CD4-positive, CD25-positive, alpha-beta regulatory T cell (primary cell): ENCODE results near the gene C2orf74. TPM values are rescaled to one million over a fixed set of nuclear protein-coding genes. Genes with fewer than 3 reads are reported as not detected.
"Not testable (repeated sequence)": the region's sequence is repeated elsewhere in the genome, so short reads cannot be mapped to it uniquely, and the experiment has no call there.

Experiments used
- ATAC-seq, 2 donors: fragments of 150-1000 bp; cut with Tn5 transposase; one replicate each; pipeline ENCODE4 v1.10.0; 2021; ENCODE audit warnings: low read depth in 2 of 2, moderate number of reproducible peaks in 2 of 2, moderate library complexity in 1 of 2
- DNase-seq, 3 donors: peaks; one replicate each; pipeline versions ENCODE4 v3.0.0 to v3.0.0-alpha.2; 2012 to 2022; ENCODE audit warnings: mixed read lengths in 1 of 3
- H3K27ac ChIP-seq: one replicate; pipeline ENCODE4 v1.7.0; 2013; ENCODE audit warnings: mild to moderate bottlenecking, low read length; ENCODE audit not compliant: insufficient read depth, poor library complexity, severe bottlenecking
- H3K27me3 ChIP-seq: one replicate; pipeline ENCODE4 v1.7.0; 2013; ENCODE audit warnings: low read length; ENCODE audit not compliant: control insufficient read depth, insufficient read depth
- H3K36me3 ChIP-seq: one replicate; pipeline ENCODE4 v1.7.0; 2013; ENCODE audit warnings: mild to moderate bottlenecking, low read length, moderate library complexity; ENCODE audit not compliant: control insufficient read depth, insufficient read depth
- H3K4me1 ChIP-seq: 2 replicates; pipeline ENCODE4 v1.7.0; 2013; ENCODE audit warnings: mild to moderate bottlenecking, low read length; ENCODE audit not compliant: insufficient read depth, control insufficient read depth, poor library complexity, severe bottlenecking
- H3K4me3 ChIP-seq: one replicate; pipeline ENCODE4 v1.7.0; 2013; ENCODE audit warnings: low read depth, mild to moderate bottlenecking, low read length, moderate library complexity
- H3K9me3 ChIP-seq, 2 experiments: 1 replicate in 1 of 2; 2 replicates in 1 of 2; pipeline ENCODE4 v1.7.0; 2013; ENCODE audit warnings: low read length in 2 of 2, mild to moderate bottlenecking in 1 of 2, moderate library complexity in 1 of 2; ENCODE audit not compliant: control insufficient read depth in 2 of 2
- H3K27ac Mint-ChIP-seq, 3 donors: one replicate each; pipeline ENCODE4 v1.8.0; 2020 to 2022; ENCODE audit warnings: mild to moderate bottlenecking in 3 of 3, mixed read lengths in 3 of 3, moderate library complexity in 2 of 3
- H3K27me3 Mint-ChIP-seq: one replicate; pipeline ENCODE4 v1.8.0; 2022; ENCODE audit warnings: mild to moderate bottlenecking, mixed read lengths
- H3K36me3 Mint-ChIP-seq: one replicate; pipeline ENCODE4 v1.8.0; 2020; ENCODE audit warnings: mixed read lengths
- H3K4me1 Mint-ChIP-seq, 4 donors: one replicate each; pipeline ENCODE4 v1.8.0; 2020 to 2022; ENCODE audit warnings: mixed read lengths in 4 of 4, mild to moderate bottlenecking in 1 of 4
- H3K4me3 Mint-ChIP-seq, 4 donors: one replicate each; pipeline ENCODE4 v1.8.0; 2020 to 2022; ENCODE audit warnings: mild to moderate bottlenecking in 4 of 4, mixed read lengths in 4 of 4, moderate library complexity in 3 of 4
- H3K9me3 Mint-ChIP-seq, 7 donors: one replicate each; pipeline ENCODE4 v1.8.0; 2020 to 2022; ENCODE audit warnings: mixed read lengths in 7 of 7, mild to moderate bottlenecking in 3 of 7, moderate library complexity in 2 of 7
- polyA plus RNA-seq, 4 donors: library from polyadenylated mRNA; unstranded; fragments of 300-500 nt; fragmentation: Illumina TruSeq; gene quantifications; one replicate each; pipeline ENCODE4 v1.2.3, GENCODE V29; 2021
- total RNA-seq: library from RNA; stranded (reverse); gene quantifications from one replicate; pipeline ENCODE4 v1.2.3, GENCODE V29; 2022

C2orf74 gene
- total and polyA plus RNA-seq, 5 donors from 2014 or later = 7.6 to 49.8 (median 40.8) TPM

- Mint-ChIP-seq H3K36me3 (no peaks in the 10 kb centered on the region), H3K27ac (peak overlapping the region in 1 of 3 donors; percentile 71), H3K9me3 (peaks cover 0 to 2% (median 0%) of the 10 kb centered on the region in 7 donors), H3K27me3 (peaks cover 5% of the 10 kb centered on the region), H3K4me1 (no peaks in the 10 kb centered on the region), H3K4me3 (no peak overlapping the region)
- Histone ChIP-seq H3K27ac (no peak overlapping the region), H3K27me3 (no peaks in the 10 kb centered on the region), H3K4me3 (no peak overlapping the region), H3K9me3 (no peaks in the 10 kb centered on the region), H3K4me1 (no peaks in the 10 kb centered on the region), H3K36me3 (no peaks in the 10 kb centered on the region)
- ATAC-seq = no peak
- DNase-seq = peak in 2 of 3 donors; percentile 13 to 46
Observed at GRCh38 chr2:61135510-61135909, 26.5 kb upstream of the C2orf74 start.

DNA sequence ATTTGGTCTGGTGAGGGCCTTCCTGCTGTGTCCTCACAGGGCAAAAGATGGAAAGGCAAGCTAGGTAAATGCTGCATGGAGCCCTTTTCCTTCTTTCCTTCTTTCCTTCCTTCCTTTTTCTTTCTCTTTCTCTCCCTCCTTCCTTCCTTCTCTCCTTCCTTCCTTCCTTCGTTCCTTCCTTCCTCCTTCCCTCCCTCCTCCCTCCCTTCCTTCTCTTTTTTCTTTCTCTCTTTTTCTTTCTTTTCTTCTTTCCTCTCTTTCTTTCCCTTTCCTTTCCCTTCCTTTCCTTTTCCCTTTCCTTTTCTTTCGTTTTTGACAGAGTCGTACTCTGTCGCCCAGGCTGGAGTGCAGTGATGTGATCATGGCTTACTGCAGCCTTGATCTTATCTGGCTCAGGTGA, 23.1 kb upstream of the C2orf74 start:
- no peak for ATAC-seq
- no peaks in the 10 kb centered on the region for H3K27me3 ChIP-seq
- H3K4me3 ChIP-seq = no peak overlapping the region
- H3K9me3 Mint-ChIP-seq = peaks cover 0 to 2% (median 0%) of the 10 kb centered on the region in 7 donors
- no peaks in the 10 kb centered on the region for H3K9me3 ChIP-seq
- no peak overlapping the region for H3K27ac ChIP-seq
- no peak overlapping the region for H3K27ac Mint-ChIP-seq
- no peaks in the 10 kb centered on the region for H3K4me1 Mint-ChIP-seq
- no peaks in the 10 kb centered on the region for H3K36me3 Mint-ChIP-seq
- no peaks in the 10 kb centered on the region for H3K36me3 ChIP-seq
- no peak overlapping the region for H3K4me3 Mint-ChIP-seq
- H3K4me1 ChIP-seq = no peaks in the 10 kb centered on the region
- no peak for DNase-seq
- H3K27me3 Mint-ChIP-seq = no peaks in the 10 kb centered on the region

GRCh38 chr2:61141151-61141550, 20.8 kb upstream of the C2orf74 start:
- ATAC-seq = no peak
- Mint-ChIP-seq H3K9me3 (peaks cover 0 to 2% (median 0%) of the 10 kb centered on the region in 7 donors), H3K27ac (no peak overlapping the region), H3K27me3 (no peaks in the 10 kb centered on the region), H3K36me3 (no peaks in the 10 kb centered on the region), H3K4me3 (peak overlapping the region in 1 of 4 donors; percentile 27), H3K4me1 (peaks cover 2 to 14% (median 9%) of the 10 kb centered on the region in 4 donors)
- no peak overlapping the region for H3K4me3 ChIP-seq
- no peaks in the 10 kb centered on the region for H3K9me3 ChIP-seq
- H3K4me1 ChIP-seq = peaks cover 8% of the 10 kb centered on the region
- H3K36me3 ChIP-seq = no peaks in the 10 kb centered on the region
- H3K27ac ChIP-seq = no peak overlapping the region
- no peak for DNase-seq
- no peaks in the 10 kb centered on the region for H3K27me3 ChIP-seq

- Mint-ChIP-seq H3K27ac (peak overlapping the region; percentile 96 to 99 (median 97)), H3K36me3 (peaks cover 13% of the 10 kb centered on the region), H3K27me3 (no peaks in the 10 kb centered on the region), H3K4me3 (peak overlapping the region; percentile 90 to 96 (median 94)), H3K4me1 (peaks cover 2 to 26% (median 15%) of the 10 kb centered on the region in 4 donors), H3K9me3 (no peaks in the 10 kb centered on the region)
- Histone ChIP-seq H3K36me3 (peaks cover 9% of the 10 kb centered on the region), H3K27me3 (no peaks in the 10 kb centered on the region), H3K4me3 (peak overlapping the region; percentile 88), H3K9me3 (no peaks in the 10 kb centered on the region), H3K4me1 (peaks cover 8% of the 10 kb centered on the region), H3K27ac (peak overlapping the region; percentile 78)
- DNase-seq (peak; percentile 85 to 95 (median 88)), ATAC-seq (peak; percentile 73 to 75)
Observed at GRCh38 chr2:61144697-61145268, 17.2 kb upstream of the C2orf74 start.

- H3K9me3 Mint-ChIP-seq = no peaks in the 10 kb centered on the region
- Histone ChIP-seq H3K36me3 (peaks cover 12% of the 10 kb centered on the region), H3K4me3 (peak overlapping the region; percentile 88), H3K9me3 (no peaks in the 10 kb centered on the region), H3K27me3 (no peaks in the 10 kb centered on the region), H3K4me1 (peaks cover 8% of the 10 kb centered on the region), H3K27ac (no peak overlapping the region)
- ATAC-seq (no peak), DNase-seq (no peak)
- H3K27ac Mint-ChIP-seq = peak overlapping the region in 1 of 3 donors; percentile 62
- H3K4me1 Mint-ChIP-seq = peaks cover 2 to 35% (median 16%) of the 10 kb centered on the region in 4 donors
- peaks cover 13% of the 10 kb centered on the region for H3K36me3 Mint-ChIP-seq
- H3K4me3 Mint-ChIP-seq = peak overlapping the region; percentile 32 to 96 (median 78)
- no peaks in the 10 kb centered on the region for H3K27me3 Mint-ChIP-seq
Observed at GRCh38 chr2:61145990-61146389, 16.0 kb upstream of the C2orf74 start.

GRCh38 chr2:61148091-61148490, 13.9 kb upstream of the C2orf74 start:
- H3K4me3 Mint-ChIP-seq, H3K27me3 ChIP-seq, ATAC-seq, H3K4me3 ChIP-seq, H3K9me3 Mint-ChIP-seq, DNase-seq, H3K4me1 ChIP-seq, H3K27me3 Mint-ChIP-seq, H3K27ac ChIP-seq, H3K9me3 ChIP-seq, H3K27ac Mint-ChIP-seq: not testable (repeated sequence)
- Mint-ChIP-seq H3K4me1 (peaks cover 2 to 42% (median 16%) of the 10 kb centered on the region in 4 donors), H3K36me3 (peaks cover 17% of the 10 kb centered on the region)
- H3K36me3 ChIP-seq = peaks cover 17% of the 10 kb centered on the region

- Histone ChIP-seq H3K36me3 (peaks cover 17% of the 10 kb centered on the region), H3K4me3 (no peak overlapping the region), H3K27me3 (no peaks in the 10 kb centered on the region), H3K4me1 (peaks cover 8% of the 10 kb centered on the region), H3K9me3 (no peaks in the 10 kb centered on the region), H3K27ac (no peak overlapping the region)
- H3K36me3 Mint-ChIP-seq = peaks cover 17% of the 10 kb centered on the region
- ATAC-seq (no peak), DNase-seq (no peak)
- no peak overlapping the region for H3K4me3 Mint-ChIP-seq
- no peaks in the 10 kb centered on the region for H3K27me3 Mint-ChIP-seq
- H3K4me1 Mint-ChIP-seq = peaks cover 2 to 45% (median 16%) of the 10 kb centered on the region in 4 donors
- H3K27ac Mint-ChIP-seq = peak overlapping the region in 1 of 3 donors; percentile 43
- H3K9me3 Mint-ChIP-seq = no peaks in the 10 kb centered on the region
Observed at GRCh38 chr2:61149074-61149473, 12.9 kb upstream of the C2orf74 start.

- Histone ChIP-seq H3K4me1 (no peaks in the 10 kb centered on the region), H3K4me3 (no peak overlapping the region), H3K27me3 (no peaks in the 10 kb centered on the region), H3K9me3 (no peaks in the 10 kb centered on the region), H3K36me3 (peaks cover 17% of the 10 kb centered on the region), H3K27ac (no peak overlapping the region)
- DNase-seq (no peak), ATAC-seq (no peak)
- Mint-ChIP-seq H3K27me3 (no peaks in the 10 kb centered on the region), H3K9me3 (no peaks in the 10 kb centered on the region), H3K4me1 (peaks cover 0 to 35% (median 7%) of the 10 kb centered on the region in 4 donors), H3K27ac (no peak overlapping the region), H3K36me3 (peaks cover 21% of the 10 kb centered on the region), H3K4me3 (no peak overlapping the region)
Observed at GRCh38 chr2:61151436-61151835, 10.6 kb upstream of the C2orf74 start.
